ENCODE data around the gene RAB23. TPM values are rescaled to one million over a fixed set of nuclear protein-coding genes. Genes with fewer than 3 reads are reported as not detected.
A peak's percentile ranks its signal among the peaks of the same experiment; 100 is the strongest.

The RAB23 gene
- total and polyA plus RNA-seq, 9 of the 15 experiments (the other 6 are each of a cell fraction or from before 2014, with no cell fraction given) = 3.4 to 18.0 (median 9.4) TPM

DNA sequence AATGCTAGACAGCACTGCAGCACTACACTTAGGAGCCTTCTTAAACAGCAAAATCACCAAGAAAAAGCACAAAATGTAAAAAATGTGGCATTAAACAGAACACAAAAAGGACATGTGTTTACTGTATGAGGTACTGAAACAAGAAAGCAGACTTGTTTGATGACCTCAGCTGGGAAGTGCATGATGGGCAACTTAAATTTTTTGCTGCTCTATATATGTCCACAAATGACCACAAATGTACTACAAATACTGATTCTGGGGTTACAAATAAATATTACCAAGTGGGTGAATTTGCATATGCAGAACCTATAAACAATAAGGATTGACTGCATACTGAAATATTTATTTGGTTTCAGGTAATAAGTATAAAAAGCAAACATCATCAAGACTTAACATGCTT is 13.1 kb downstream of the RAB23 start:
- intact Hi-C loops (cut with micrococcal nuclease) = no loop called here

DNA sequence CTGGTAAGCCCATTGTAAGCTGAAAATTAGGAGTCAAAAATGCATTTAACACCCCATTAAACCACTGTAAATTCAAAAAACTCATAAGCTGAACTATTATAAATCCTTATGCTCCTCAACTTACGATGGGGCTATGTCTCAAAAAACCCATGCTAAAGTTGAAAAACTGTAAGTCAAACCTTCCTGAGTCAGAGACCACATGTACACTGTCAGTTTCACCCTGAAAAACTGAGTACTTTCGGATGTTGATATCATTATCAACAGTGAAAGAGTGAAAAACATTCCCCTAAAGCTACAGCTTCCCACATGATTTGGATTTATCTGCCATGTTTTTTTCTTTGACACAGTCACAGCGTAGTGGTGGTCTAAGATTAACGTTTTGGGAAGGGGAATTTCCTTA is 14.2 kb downstream of the RAB23 start:
- Histone ChIP-seq H3K4me1 (replicated peaks in 1 of 2; ENCODE audit: control insufficient read depth in 2 of 2, insufficient read depth in 2 of 2, low read length in 2 of 2) (peaks cover 3 to 6% of the 10 kb centered on the region in 2 experiments; a peak in 3 of 5 replicates), H2AFZ (ENCODE audit: low read depth, low read length) (peak overlapping the region; percentile 68), H3K79me2 (ENCODE audit: control insufficient read depth, insufficient read depth, low read length) (peaks cover 70% of the 10 kb centered on the region), H3K4me2 (ENCODE audit: insufficient read depth, low read length) (peak overlapping the region; percentile 50), H3K9me3 (replicated peaks; ENCODE audit: control insufficient read depth, insufficient read depth, low read depth, low read length) (no peaks in the 10 kb centered on the region), H3K36me3 (ENCODE audit: control insufficient read depth, insufficient read depth, low read length) (peaks cover 26% of the 10 kb centered on the region), H3K4me3 (no peak overlapping the region), H3K27ac (ENCODE audit: extremely low read depth, low read depth, low read length) (peak overlapping the region; percentile 43; the same call in 2 of the 3 replicates), H3K9me1 (ENCODE audit: control insufficient read depth, insufficient read depth, low read length) (no peaks in the 10 kb centered on the region), H3K9ac (ENCODE audit: insufficient read depth in 1 of 2, low read depth in 2 of 2, low read length in 2 of 2) (0 out of 4 replicates have a peak overlapping the region, but pooled peaks of 1 of the 2 experiments have one; percentile 17), H4K20me1 (replicated peaks; ENCODE audit: control insufficient read depth, insufficient read depth, low read length) (no peaks in the 10 kb centered on the region), H3K27me3 (ENCODE audit: control insufficient read depth in 2 of 2, insufficient read depth in 2 of 2, low read length in 2 of 2) (no peaks in the 10 kb centered on the region)
- no peak for DNase-seq (ENCODE audit: extremely low read depth in 1 of 4, low spot score in 3 of 4)
- 50% methylated on average over 3 of the region's 4 CpGs for WGBS (ENCODE audit: insufficient coverage, low coverage, missing lambda C conversion rate)
- CTCF ChIA-PET (ENCODE audit: low intra/inter-chr PET ratio) = no interaction called here
- POLR2A ChIA-PET = interaction anchor here (1.0 kb wide), 2 partner anchors 25 to 32 kb away, joined by 3 read pairs; no protein-coding TSS in a partner anchor
- BruUV-seq (replicated peaks) = no TSS peak
- FAIRE-seq = no peak
- intact Hi-C loops (cut with micrococcal nuclease) = no loop called here
- ATAC-seq = peak; percentile 41
- in situ Hi-C loops (cut with MboI) = no loop called here
- TF ChIP-seq POLR2A (conservative IDR thresholded peaks at IDR 0.05) = no peak
- no peak for TF ChIP-seq PPARD (CRISPR knock-in tag; IDR thresholded peaks at IDR 0.05)
- TF ChIP-seq RBM25 (IDR thresholded peaks at IDR 0.05; ENCODE audit: low read depth, low read length, severe bottlenecking) = no peak
- TF ChIP-seq ZFP1 (CRISPR knock-in tag; IDR thresholded peaks at IDR 0.05) = no peak
- TF ChIP-seq EP400 (IDR thresholded peaks at IDR 0.05) = peak; percentile 27; the same call in 1 of the 2 replicates
- TF ChIP-seq, protein P1, sequence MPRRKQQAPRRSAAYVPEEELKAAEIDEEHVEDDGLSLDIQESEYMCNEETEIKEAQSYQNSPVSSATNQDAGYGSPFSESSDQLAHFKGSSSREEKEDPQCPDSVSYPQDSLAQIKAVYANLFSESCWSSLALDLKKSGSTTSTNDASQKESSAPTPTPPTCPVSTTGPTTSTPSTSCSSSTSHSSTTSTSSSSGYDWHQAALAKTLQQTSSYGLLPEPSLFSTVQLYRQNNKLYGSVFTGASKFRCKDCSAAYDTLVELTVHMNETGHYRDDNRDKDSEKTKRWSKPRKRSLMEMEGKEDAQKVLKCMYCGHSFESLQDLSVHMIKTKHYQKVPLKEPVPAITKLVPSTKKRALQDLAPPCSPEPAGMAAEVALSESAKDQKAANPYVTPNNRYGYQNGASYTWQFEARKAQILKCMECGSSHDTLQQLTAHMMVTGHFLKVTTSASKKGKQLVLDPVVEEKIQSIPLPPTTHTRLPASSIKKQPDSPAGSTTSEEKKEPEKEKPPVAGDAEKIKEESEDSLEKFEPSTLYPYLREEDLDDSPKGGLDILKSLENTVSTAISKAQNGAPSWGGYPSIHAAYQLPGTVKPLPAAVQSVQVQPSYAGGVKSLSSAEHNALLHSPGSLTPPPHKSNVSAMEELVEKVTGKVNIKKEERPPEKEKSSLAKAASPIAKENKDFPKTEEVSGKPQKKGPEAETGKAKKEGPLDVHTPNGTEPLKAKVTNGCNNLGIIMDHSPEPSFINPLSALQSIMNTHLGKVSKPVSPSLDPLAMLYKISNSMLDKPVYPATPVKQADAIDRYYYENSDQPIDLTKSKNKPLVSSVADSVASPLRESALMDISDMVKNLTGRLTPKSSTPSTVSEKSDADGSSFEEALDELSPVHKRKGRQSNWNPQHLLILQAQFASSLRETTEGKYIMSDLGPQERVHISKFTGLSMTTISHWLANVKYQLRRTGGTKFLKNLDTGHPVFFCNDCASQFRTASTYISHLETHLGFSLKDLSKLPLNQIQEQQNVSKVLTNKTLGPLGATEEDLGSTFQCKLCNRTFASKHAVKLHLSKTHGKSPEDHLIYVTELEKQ (CRISPR knock-in tag; IDR thresholded peaks at IDR 0.05) = no peak
- TF ChIP-seq HIVEP1 (CRISPR knock-in tag; IDR thresholded peaks at IDR 0.05) = no peak
- no peak for TF ChIP-seq BHLHE40 (IDR thresholded peaks at IDR 0.05; ENCODE audit: low read length)
- TF ChIP-seq ZBTB8A (IDR thresholded peaks at IDR 0.05; ENCODE audit: partially characterized antibody) = no peak
- TF ChIP-seq, protein P2, sequence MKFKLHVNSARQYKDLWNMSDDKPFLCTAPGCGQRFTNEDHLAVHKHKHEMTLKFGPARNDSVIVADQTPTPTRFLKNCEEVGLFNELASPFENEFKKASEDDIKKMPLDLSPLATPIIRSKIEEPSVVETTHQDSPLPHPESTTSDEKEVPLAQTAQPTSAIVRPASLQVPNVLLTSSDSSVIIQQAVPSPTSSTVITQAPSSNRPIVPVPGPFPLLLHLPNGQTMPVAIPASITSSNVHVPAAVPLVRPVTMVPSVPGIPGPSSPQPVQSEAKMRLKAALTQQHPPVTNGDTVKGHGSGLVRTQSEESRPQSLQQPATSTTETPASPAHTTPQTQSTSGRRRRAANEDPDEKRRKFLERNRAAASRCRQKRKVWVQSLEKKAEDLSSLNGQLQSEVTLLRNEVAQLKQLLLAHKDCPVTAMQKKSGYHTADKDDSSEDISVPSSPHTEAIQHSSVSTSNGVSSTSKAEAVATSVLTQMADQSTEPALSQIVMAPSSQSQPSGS (CRISPR knock-in tag; IDR thresholded peaks at IDR 0.05) = no peak
- TF ChIP-seq ARID1B (IDR thresholded peaks at IDR 0.05) = peak; percentile 35; the same call in 1 of the 2 replicates

More for the DNA sequence above, 13.1 kb downstream of the RAB23 start:
- DNase-seq (ENCODE audit: extremely low read depth in 1 of 4, low spot score in 3 of 4) (no peak), ATAC-seq (peak; percentile 43), FAIRE-seq (no peak)
- TF ChIP-seq SREBF2 (CRISPR knock-in tag; IDR thresholded peaks at IDR 0.05) = no peak
- no peak for TF ChIP-seq STAG1 (CRISPR knock-in tag; IDR thresholded peaks at IDR 0.05; ENCODE audit: borderline replicate concordance)
- no peak for TF ChIP-seq JUNB (CRISPR knock-in tag; conservative IDR thresholded peaks at IDR 0.05)
- TF ChIP-seq TCF7 (IDR thresholded peaks at IDR 0.05; ENCODE audit: borderline replicate concordance) = no peak
- no peak for TF ChIP-seq FOXJ2 (tag; IDR thresholded peaks at IDR 0.05)
- Histone ChIP-seq H3K9ac (ENCODE audit: insufficient read depth in 1 of 2, low read depth in 2 of 2, low read length in 2 of 2) (no peak overlapping the region), H3K9me3 (replicated peaks; ENCODE audit: control insufficient read depth, insufficient read depth, low read depth, low read length) (no peaks in the 10 kb centered on the region), H3K79me2 (ENCODE audit: control insufficient read depth, insufficient read depth, low read length) (peaks cover 73% of the 10 kb centered on the region), H3K4me3 (no peak overlapping the region), H2AFZ (ENCODE audit: low read depth, low read length) (no peak overlapping the region), H3K4me2 (ENCODE audit: insufficient read depth, low read length) (no peak overlapping the region), H3K27me3 (ENCODE audit: control insufficient read depth in 2 of 2, insufficient read depth in 2 of 2, low read length in 2 of 2) (no peaks in the 10 kb centered on the region), H3K9me1 (ENCODE audit: control insufficient read depth, insufficient read depth, low read length) (no peaks in the 10 kb centered on the region), H3K27ac (ENCODE audit: extremely low read depth, low read depth, low read length) (peak overlapping the region; percentile 30; the same call in 1 of the 3 replicates), H3K36me3 (ENCODE audit: control insufficient read depth, insufficient read depth, low read length) (peaks cover 22% of the 10 kb centered on the region), H4K20me1 (replicated peaks; ENCODE audit: control insufficient read depth, insufficient read depth, low read length) (no peaks in the 10 kb centered on the region), H3K4me1 (replicated peaks in 1 of 2; ENCODE audit: control insufficient read depth in 2 of 2, insufficient read depth in 2 of 2, low read length in 2 of 2) (peaks cover 3 to 17% of the 10 kb centered on the region in 2 experiments; a peak in 3 of 5 replicates)
- CTCF ChIA-PET (ENCODE audit: low intra/inter-chr PET ratio) = no interaction called here
- in situ Hi-C loops (cut with MboI) = no loop called here
- no TSS peak for BruUV-seq (replicated peaks)
- POLR2A ChIA-PET = interaction anchor here (1.0 kb wide), 1 partner anchor 33 kb away, joined by 3 read pairs; no protein-coding TSS in a partner anchor

Data from K562 (cell line).